GM12891 (cell line): ENCODE measurements around the gene SRMS.

ENCODE experiments used
- DNase-seq: peaks from one replicate; pipeline ENCODE4 v3.0.0; 2011; ENCODE audit warnings: low spot score; ENCODE audit not compliant: insufficient read length
- FAIRE-seq: peaks from 2 replicates; lab custom pipeline; 2011; peaks lifted over from hg19 to GRCh38; lab: Jason Lieb, UNC
- PAX5 ChIP-seq: IDR thresholded peaks from 2 replicates; pipeline ENCODE4 v1.6.1; 2011; ENCODE audit warnings: low read length, moderate library complexity, mild to moderate bottlenecking; ENCODE audit not compliant: insufficient read depth, severe bottlenecking
- POLR2A ChIP-seq: IDR thresholded peaks from 2 replicates; pipeline ENCODE4 v1.6.1; 2011; ENCODE audit warnings: low read depth, low read length, control low read depth
- POLR2AphosphoS5 ChIP-seq: IDR thresholded peaks from 2 replicates; pipeline ENCODE4 v1.6.1; 2011; ENCODE audit warnings: low read depth, low read length, control low read depth
- POU2F2 ChIP-seq: IDR thresholded peaks from 2 replicates; pipeline ENCODE4 v1.6.1; 2011; ENCODE audit warnings: low read depth, mild to moderate bottlenecking, control low read depth, low read length, moderate library complexity
- SPI1 ChIP-seq: IDR thresholded peaks from 2 replicates; pipeline ENCODE4 v1.6.1; 2011; ENCODE audit warnings: low read depth, low read length, control low read depth
- TAF1 ChIP-seq: IDR thresholded peaks from 2 replicates; pipeline ENCODE4 v1.6.1; 2011; ENCODE audit warnings: low read depth, low read length, control low read depth

The SRMS gene

DNA sequence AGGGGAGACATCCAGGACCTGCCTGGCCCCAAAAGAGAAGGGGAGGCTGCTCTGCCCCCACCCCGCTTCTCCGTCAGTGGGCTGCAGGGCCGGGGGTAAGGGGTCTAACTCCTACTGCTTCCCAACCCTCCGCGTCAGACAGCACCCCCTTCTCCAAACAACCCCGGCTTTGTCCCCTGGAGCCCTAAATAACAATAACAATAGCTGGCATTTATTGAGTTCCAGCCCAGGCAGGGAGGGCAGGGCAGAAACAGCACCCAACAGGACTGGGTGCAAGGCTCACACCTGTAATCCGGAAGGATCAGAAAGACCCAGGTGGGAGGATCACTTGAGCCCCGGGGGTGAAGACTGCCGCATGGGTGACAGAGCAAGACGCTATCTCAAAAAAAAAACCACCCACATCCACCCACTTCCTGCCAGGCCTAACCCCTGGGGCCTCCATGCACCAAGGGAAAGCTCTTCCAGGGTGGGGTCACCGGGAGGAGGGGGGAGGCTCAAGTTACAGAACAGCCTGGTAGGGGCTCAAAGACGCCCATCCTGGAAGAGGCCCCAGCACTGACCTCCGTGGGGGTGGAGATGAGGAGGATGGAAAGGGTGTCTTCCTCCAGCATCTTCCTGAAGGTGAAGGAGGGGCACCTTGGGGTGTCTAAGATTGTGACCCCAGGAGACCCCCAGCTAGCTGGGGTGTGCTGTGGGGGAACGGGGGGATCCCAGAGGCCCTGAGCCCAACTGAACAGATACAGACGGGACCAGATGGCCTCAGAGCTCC, 5.1 kb upstream of the SRMS start:
- TF ChIP-seq PAX5 = peak; percentile 71
- no peak for TF ChIP-seq POLR2A
- TF ChIP-seq SPI1 = peak; percentile 36
- TF ChIP-seq TAF1 = no peak
- no peak for TF ChIP-seq POU2F2
- FAIRE-seq = peak; percentile 89
- peak; percentile 64 for DNase-seq

GRCh38 chr20:63551068-63551467, 3.5 kb upstream of the SRMS start:
- DNase-seq (no peak), FAIRE-seq (no peak)
- TF ChIP-seq POLR2AphosphoS5 (no peak), PAX5 (no peak), TAF1 (no peak), SPI1 (no peak), POLR2A (no peak), POU2F2 (no peak)

DNA sequence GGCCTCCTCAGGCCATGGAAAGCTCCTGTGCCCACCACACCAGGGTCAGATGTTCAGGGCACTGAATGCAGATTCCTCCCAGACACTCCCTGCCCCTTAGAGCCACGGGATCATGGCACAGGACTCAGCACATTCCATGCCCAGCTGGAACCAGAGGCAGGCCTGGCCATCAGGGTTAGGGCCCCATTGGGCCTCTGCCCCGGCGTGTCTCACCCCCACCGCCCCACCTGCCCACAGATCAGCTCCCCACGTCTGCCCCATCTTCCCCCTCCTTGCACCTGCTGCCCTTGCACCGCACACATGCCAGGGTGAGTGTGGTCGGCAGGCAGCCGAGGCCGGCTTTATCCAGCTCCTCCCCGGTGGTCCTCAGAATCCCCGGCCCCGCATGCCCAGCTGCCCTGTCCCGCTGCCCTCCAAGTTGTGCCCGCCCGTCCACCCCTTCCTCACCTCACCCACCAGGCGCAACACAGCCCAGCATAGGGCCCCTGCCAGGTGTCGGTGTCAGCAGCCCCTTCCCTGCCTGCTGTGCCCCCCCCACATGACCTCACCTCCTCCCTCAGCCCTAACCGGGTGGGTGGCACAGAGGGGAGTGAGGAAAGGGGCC, 2.2 kb upstream of the SRMS start:
- no peak for DNase-seq
- FAIRE-seq = no peak
- TF ChIP-seq SPI1 = no peak
- TF ChIP-seq TAF1 = no peak
- TF ChIP-seq POLR2AphosphoS5 = no peak
- TF ChIP-seq PAX5 = no peak
- TF ChIP-seq POU2F2 = no peak
- no peak for TF ChIP-seq POLR2A

DNA sequence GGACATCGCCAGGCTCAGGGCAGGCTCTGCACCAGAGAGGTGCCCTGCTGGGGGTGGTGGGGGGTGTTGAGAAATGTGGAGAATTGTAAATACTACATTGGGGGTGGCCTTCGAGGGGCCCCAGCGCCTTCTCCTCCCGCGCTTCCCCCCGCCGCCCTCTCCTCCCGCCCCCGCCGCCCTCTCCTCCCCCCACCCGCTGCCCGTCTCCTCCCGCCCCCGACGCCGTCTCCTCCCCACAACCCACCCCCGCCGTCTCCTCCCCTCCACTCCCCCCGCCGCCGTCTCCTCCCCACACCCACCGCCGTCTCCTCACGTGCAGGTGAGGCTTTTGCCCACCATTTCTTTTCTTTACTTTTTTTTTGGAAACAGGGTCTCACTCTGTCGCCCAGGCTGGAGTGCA, 1.5 kb upstream of the SRMS start:
- TF ChIP-seq TAF1 (no peak), SPI1 (no peak), POLR2A (no peak), PAX5 (no peak), POLR2AphosphoS5 (no peak), POU2F2 (no peak)
- FAIRE-seq = no peak

DNA sequence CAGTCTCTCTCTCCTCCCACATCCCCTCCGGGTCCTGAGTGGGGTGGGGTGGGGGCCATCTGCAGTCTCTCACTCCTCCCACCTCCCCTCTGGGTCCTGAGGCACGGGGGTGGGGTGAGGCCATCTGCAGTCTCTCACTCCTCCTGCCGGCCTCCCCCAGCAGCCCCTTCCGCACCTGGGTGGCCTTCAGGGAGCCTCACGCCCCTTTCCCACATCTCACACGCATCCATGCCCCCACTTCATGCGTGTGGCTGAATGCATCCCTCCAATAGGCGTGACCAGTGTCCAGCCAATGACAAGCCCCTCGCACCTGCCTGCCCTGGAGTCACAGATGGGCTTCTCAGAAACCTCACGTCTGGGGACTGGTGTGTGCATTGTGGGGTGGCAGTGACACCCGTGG, 993 bp upstream of the SRMS start:
- DNase-seq (no peak), FAIRE-seq (no peak)
- TF ChIP-seq POLR2A = no peak
- TF ChIP-seq PAX5 = no peak
- no peak for TF ChIP-seq TAF1
- TF ChIP-seq POLR2AphosphoS5 = no peak
- no peak for TF ChIP-seq SPI1
- TF ChIP-seq POU2F2 = no peak

More for the DNA sequence above, 1.5 kb upstream of the SRMS start:
- DNase-seq = no peak

GRCh38 chr20:63546956-63547724, 409 bp downstream of the SRMS start:
- FAIRE-seq (no peak), DNase-seq (no peak)
- TF ChIP-seq POLR2AphosphoS5 (no peak), PAX5 (no peak), POLR2A (no peak), POU2F2 (no peak)

- no peak for TF ChIP-seq SPI1
- TF ChIP-seq POLR2AphosphoS5 = no peak
- no peak for TF ChIP-seq TAF1
- TF ChIP-seq POLR2A = no peak
- TF ChIP-seq PAX5 = no peak
- no peak for TF ChIP-seq POU2F2
- FAIRE-seq = no peak
- no peak for DNase-seq
Measured at GRCh38 chr20:63546256-63546955, 1.1 kb downstream of the SRMS start.

DNA sequence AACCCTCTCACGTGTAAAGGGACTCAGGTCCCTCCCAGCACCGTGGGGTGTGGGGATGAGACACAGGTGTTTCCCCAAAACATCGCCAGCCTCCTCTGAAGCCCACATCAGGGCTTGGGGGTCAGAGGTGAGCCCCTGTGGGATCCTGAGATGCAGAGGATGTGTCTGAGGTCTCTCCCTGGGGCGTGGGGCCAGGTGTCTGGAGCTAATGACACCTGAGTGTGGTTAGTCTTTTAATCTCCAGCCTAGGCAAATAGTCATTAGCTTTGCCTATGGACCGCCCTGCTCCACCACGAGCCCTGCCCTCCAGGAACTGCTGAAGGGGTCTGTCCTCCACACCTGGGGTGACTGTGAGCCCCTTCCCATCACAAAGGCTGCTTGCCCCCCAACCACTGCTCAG, 1.7 kb downstream of the SRMS start:
- DNase-seq (no peak), FAIRE-seq (peak; percentile 57)
- TF ChIP-seq POLR2A = no peak

DNA sequence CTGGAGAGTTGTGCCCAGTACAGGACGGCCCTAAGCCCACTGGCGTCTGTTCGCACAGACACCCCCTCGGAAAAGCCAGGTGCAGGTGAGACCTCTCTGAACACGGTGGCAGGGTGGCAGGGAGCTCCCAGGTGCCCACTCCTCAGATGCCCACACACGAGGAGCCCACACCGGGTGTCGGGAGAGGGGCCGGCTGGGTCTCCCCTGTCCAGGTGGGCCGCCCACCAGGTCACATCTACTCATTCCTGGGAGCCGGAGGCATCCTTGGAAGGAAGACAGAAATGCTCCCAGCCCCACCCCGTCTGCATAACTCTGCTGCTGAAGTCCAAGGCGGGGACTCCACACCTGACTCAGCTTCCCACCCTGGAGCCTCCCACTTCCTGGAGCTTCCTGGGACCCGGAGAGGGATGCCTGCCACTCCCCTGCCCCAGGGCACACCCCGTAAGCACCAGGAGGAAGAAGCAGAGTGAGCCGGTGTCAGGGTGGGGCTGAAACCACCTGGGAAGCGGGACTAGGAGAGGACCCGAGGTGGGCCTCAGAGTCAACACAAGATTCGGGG, 2.5 kb downstream of the SRMS start:
- FAIRE-seq (no peak), DNase-seq (no peak)
- TF ChIP-seq POLR2A = no peak
- TF ChIP-seq POU2F2 = no peak
- no peak for TF ChIP-seq TAF1
- no peak for TF ChIP-seq POLR2AphosphoS5
- TF ChIP-seq PAX5 = no peak
- TF ChIP-seq SPI1 = no peak
